ENCODE results near the gene MCOLN3. TPM values are rescaled to one million over a fixed set of nuclear protein-coding genes. Genes with fewer than 3 reads are reported as not detected.

Gene MCOLN3
- total and polyA plus RNA-seq, 2 of the 4 experiments (the other 2 are of a cell fraction): 0.03 TPM; not detected in 1

DNA sequence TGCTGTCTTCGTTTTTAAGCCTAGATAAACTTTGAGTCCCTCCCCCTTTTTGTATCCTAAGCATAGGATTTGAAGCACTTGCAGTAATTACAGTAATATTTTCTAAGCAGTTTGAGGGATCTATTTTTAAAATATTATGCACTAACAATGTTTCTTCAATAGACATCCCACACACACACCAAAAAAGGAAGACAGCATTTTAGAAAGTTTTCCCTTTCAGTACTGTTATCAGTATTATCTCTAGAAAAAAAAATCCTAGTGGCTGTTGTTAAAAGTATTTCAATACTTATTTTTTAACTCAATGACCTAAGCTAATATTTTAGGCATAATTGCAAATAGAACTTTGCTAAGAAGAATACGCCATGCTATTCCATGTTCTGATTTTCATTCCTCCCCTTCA lies 15.1 kb downstream of the MCOLN3 start:
- H3K23ac ChIP-seq (ENCODE audit: low read depth, low read length): no peak overlapping the region
- in situ Hi-C loops (cut with MboI; ENCODE audit: low sequenced_read_pairs) (no loop called here), intact Hi-C loops (cut with micrococcal nuclease) (no loop called here), dilution Hi-C loops (cut with HindIII; ENCODE audit: low sequenced_read_pairs, unreplicated experiment) (no loop called here)
- H2BK20ac ChIP-seq (ENCODE audit: low read depth, low read length): no peak overlapping the region
- no peaks in the 10 kb centered on the region for H3K9me1 ChIP-seq (ENCODE audit: insufficient read depth, low read length)
- H2BK120ac ChIP-seq (ENCODE audit: low read depth, low read length): no peak overlapping the region
- no peak overlapping the region for H3K18ac ChIP-seq (ENCODE audit: low read depth, low read length)
- H4K91ac ChIP-seq (ENCODE audit: insufficient read depth, low read depth, low read length): no peak overlapping the region
- no CpG with 5 or more reads among the region's 2 CpGs for WGBS, 2 experiments (ENCODE audit: extremely low coverage in 2 of 2, insufficient read length in 1 of 2)
- POLR2A ChIA-PET (ENCODE audit: unreplicated experiment): no interaction called here
- no peak overlapping the region for H2BK15ac ChIP-seq (ENCODE audit: low read depth, low read length)
- H3K4me3 ChIP-seq (ENCODE audit: insufficient read depth, low read depth, low read length): no peak overlapping the region
- no peak overlapping the region for H2AK9ac ChIP-seq (replicated peaks; ENCODE audit: low read depth, low read length, poor library complexity)
- H3K79me1 ChIP-seq (ENCODE audit: low read depth in 1 of 2, low read length in 2 of 2): no peaks in the 10 kb centered on the region
- no peak overlapping the region for H2AK5ac ChIP-seq (ENCODE audit: low read depth, low read length)
- no TSS peak for BruUV-seq (replicated peaks)
- DNase-seq (no peak), ATAC-seq (ENCODE audit: low read depth) (no peak)
- H3K9me3 ChIP-seq (ENCODE audit: control insufficient read depth, insufficient read depth, low read length): no peaks in the 10 kb centered on the region
- no peak overlapping the region for H3K9ac ChIP-seq (ENCODE audit: low read depth, low read length)
- no peak overlapping the region for H3K4ac ChIP-seq (ENCODE audit: low read depth, low read length)
- TF ChIP-seq BHLHE40 (IDR thresholded peaks at IDR 0.05; ENCODE audit: low read depth, low read length): no peak
- no peak for TF ChIP-seq RFX5 (IDR thresholded peaks at IDR 0.05; ENCODE audit: low read depth, low read length)
- no peak for TF ChIP-seq CEBPB (IDR thresholded peaks at IDR 0.05; ENCODE audit: low read depth, low read length)
- TF ChIP-seq CHD1 (IDR thresholded peaks at IDR 0.05; ENCODE audit: low read depth, low read length): no peak
- no peak for TF ChIP-seq MAFK (IDR thresholded peaks at IDR 0.05; ENCODE audit: low read depth, low read length)
- TF ChIP-seq POLR2A (IDR thresholded peaks at IDR 0.05; ENCODE audit: low read depth, low read length): no peak
- TF ChIP-seq MAZ (IDR thresholded peaks at IDR 0.05; ENCODE audit: borderline replicate concordance, low read depth, low read length): no peak
- TF ChIP-seq NFE2L2 (IDR thresholded peaks at IDR 0.05; ENCODE audit: low read depth, low read length): no peak
- TF ChIP-seq SMC3 (IDR thresholded peaks at IDR 0.05; ENCODE audit: low read depth, low read length): no peak
- TF ChIP-seq, protein P1, sequence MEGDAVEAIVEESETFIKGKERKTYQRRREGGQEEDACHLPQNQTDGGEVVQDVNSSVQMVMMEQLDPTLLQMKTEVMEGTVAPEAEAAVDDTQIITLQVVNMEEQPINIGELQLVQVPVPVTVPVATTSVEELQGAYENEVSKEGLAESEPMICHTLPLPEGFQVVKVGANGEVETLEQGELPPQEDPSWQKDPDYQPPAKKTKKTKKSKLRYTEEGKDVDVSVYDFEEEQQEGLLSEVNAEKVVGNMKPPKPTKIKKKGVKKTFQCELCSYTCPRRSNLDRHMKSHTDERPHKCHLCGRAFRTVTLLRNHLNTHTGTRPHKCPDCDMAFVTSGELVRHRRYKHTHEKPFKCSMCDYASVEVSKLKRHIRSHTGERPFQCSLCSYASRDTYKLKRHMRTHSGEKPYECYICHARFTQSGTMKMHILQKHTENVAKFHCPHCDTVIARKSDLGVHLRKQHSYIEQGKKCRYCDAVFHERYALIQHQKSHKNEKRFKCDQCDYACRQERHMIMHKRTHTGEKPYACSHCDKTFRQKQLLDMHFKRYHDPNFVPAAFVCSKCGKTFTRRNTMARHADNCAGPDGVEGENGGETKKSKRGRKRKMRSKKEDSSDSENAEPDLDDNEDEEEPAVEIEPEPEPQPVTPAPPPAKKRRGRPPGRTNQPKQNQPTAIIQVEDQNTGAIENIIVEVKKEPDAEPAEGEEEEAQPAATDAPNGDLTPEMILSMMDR (conservative IDR thresholded peaks at IDR 0.05; ENCODE audit: low read depth, low read length): no peak
- TF ChIP-seq RAD21 (IDR thresholded peaks at IDR 0.05; ENCODE audit: low read length): no peak
- TF ChIP-seq RCOR1 (IDR thresholded peaks at IDR 0.05; ENCODE audit: insufficient replicate concordance, low read length): no peak
- TF ChIP-seq, protein P2, sequence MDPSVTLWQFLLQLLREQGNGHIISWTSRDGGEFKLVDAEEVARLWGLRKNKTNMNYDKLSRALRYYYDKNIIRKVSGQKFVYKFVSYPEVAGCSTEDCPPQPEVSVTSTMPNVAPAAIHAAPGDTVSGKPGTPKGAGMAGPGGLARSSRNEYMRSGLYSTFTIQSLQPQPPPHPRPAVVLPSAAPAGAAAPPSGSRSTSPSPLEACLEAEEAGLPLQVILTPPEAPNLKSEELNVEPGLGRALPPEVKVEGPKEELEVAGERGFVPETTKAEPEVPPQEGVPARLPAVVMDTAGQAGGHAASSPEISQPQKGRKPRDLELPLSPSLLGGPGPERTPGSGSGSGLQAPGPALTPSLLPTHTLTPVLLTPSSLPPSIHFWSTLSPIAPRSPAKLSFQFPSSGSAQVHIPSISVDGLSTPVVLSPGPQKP (IDR thresholded peaks at IDR 0.05; ENCODE audit: borderline replicate concordance, low read depth, low read length): no peak
- TF ChIP-seq, protein P3, sequence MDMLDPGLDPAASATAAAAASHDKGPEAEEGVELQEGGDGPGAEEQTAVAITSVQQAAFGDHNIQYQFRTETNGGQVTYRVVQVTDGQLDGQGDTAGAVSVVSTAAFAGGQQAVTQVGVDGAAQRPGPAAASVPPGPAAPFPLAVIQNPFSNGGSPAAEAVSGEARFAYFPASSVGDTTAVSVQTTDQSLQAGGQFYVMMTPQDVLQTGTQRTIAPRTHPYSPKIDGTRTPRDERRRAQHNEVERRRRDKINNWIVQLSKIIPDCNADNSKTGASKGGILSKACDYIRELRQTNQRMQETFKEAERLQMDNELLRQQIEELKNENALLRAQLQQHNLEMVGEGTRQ (IDR thresholded peaks at IDR 0.05; ENCODE audit: low read depth, low read length): no peak
- no peak for TF ChIP-seq MXI1 (IDR thresholded peaks at IDR 0.05; ENCODE audit: borderline replicate concordance, low read depth, low read length)
- no peak for TF ChIP-seq FOS (IDR thresholded peaks at IDR 0.05; ENCODE audit: low read depth, low read length)
- no peak overlapping the region for H3K4me2 ChIP-seq (ENCODE audit: low read depth, low read length)
- no peak overlapping the region for H4K8ac ChIP-seq (ENCODE audit: low read depth in 2 of 2, low read length in 2 of 2)
- CTCF ChIA-PET: interaction anchor here (0.7 kb wide), 1 partner anchor 89 kb away, joined by 3 read pairs; no protein-coding TSS in a partner anchor
- no peak overlapping the region for H3K14ac ChIP-seq (replicated peaks; ENCODE audit: low read depth, low read length)
- H3K4me1 ChIP-seq (ENCODE audit: control insufficient read depth, insufficient read depth, low read length): no peaks in the 10 kb centered on the region
- H3K36me3 ChIP-seq (ENCODE audit: control insufficient read depth, insufficient read depth, low read length): no peaks in the 10 kb centered on the region
- H3K56ac ChIP-seq (ENCODE audit: extremely low read depth, insufficient read depth, low read length): no peak overlapping the region
- no peak overlapping the region for H2AFZ ChIP-seq (replicated peaks; ENCODE audit: low read length, poor library complexity)
- H4K5ac ChIP-seq (ENCODE audit: low read depth, low read length): no peak overlapping the region
- peaks cover 25% of the 10 kb centered on the region for H3K27me3 ChIP-seq (ENCODE audit: control insufficient read depth, insufficient read depth, low read length)
- no peak overlapping the region for H2BK5ac ChIP-seq (ENCODE audit: low read depth, low read length, poor library complexity, severe bottlenecking)
- no peak overlapping the region for H3K27ac ChIP-seq (ENCODE audit: insufficient read depth, low read length)
- no peaks in the 10 kb centered on the region for H4K20me1 ChIP-seq (ENCODE audit: insufficient read depth, low read length)

Data from IMR-90 (cell line).